Endothelial cell of umbilical vein (primary cell): ENCODE results near the gene SPTBN4. TPM values are rescaled to one million over a fixed set of nuclear protein-coding genes. Genes with fewer than 3 reads are reported as not detected.

Source experiments
- BruUV-seq: library from RNA; stranded (reverse); fragments of 400-500 nt; replicated peaks from 2 replicates; lab custom pipeline; 2021; lab: Mats Ljungman, UMichigan
- CTCF ChIA-PET: fragments of 300-600, 350-600 bp; sonication (Branson Sonifier 250); formaldehyde crosslinking; loops from one replicate; lab custom pipeline; 2021; ENCODE audit warnings: antibody characterized with exemption, inconsistent platforms; lab: Charles Lee
- POLR2A ChIA-PET: fragments of 300-600, 350-600 bp; sonication (Branson Sonifier 250); formaldehyde crosslinking; loops from one replicate; lab custom pipeline; 2021; ENCODE audit warnings: antibody characterized with exemption, inconsistent platforms; lab: Charles Lee
- DNase-seq: peaks from one replicate; pipeline ENCODE4 v3.0.0-alpha.2; 2011; ENCODE audit warnings: low read depth, low spot score
- FAIRE-seq: peaks from 2 replicates; lab custom pipeline; 2011; peaks lifted over from hg19 to GRCh38; lab: Jason Lieb, UNC
- H2AFZ ChIP-seq: 2 replicates; pipeline ENCODE4 v1.6.0; 2012; ENCODE audit warnings: low read depth, low read length, control low read depth, inconsistent platforms
- H3K27ac ChIP-seq: 2 replicates; pipeline ENCODE4 v1.5.1; 2011; ENCODE audit warnings: low read depth, mild to moderate bottlenecking, control low read depth, low read length, moderate library complexity; ENCODE audit not compliant: insufficient read depth
- H3K27me3 ChIP-seq, 2 experiments: 2 replicates each; pipeline versions ENCODE4 v1.6.0 to v1.6.1; 2011; ENCODE audit warnings: low read length in 2 of 2, mixed read lengths in 1 of 2; ENCODE audit not compliant: control insufficient read depth in 2 of 2, insufficient read depth in 2 of 2
- H3K36me3 ChIP-seq, 2 experiments: 2 replicates in 1 of 2; 3 replicates in 1 of 2; pipeline ENCODE4 v1.5.1; 2011; ENCODE audit warnings: low read length in 2 of 2, mild to moderate bottlenecking in 1 of 2, moderate library complexity in 1 of 2; ENCODE audit not compliant: control insufficient read depth in 2 of 2, insufficient read depth in 2 of 2; ENCODE audit errors: extremely low read depth in 1 of 2
- H3K4me1 ChIP-seq: 3 replicates; pipeline ENCODE4 v1.5.1; 2011; ENCODE audit warnings: mild to moderate bottlenecking, low read length; ENCODE audit not compliant: control insufficient read depth, insufficient read depth; ENCODE audit errors: extremely low read depth
- H3K4me2 ChIP-seq: 2 replicates; pipeline ENCODE4 v1.6.1; 2011; ENCODE audit warnings: low read length, control low read depth, mixed read lengths; ENCODE audit not compliant: insufficient read depth
- H3K4me3 ChIP-seq, 3 experiments: fragments of 200-600 bp in 1 of 3; sonication (generic), shearing (Covaris generic) in 1 of 3; replicated peaks in 1 of 3; 2 replicates each; pipeline ENCODE4 v1.5.1; 2011 to 2016; ENCODE audit warnings: control low read depth in 3 of 3, low read length in 3 of 3, mild to moderate bottlenecking in 2 of 3, inconsistent platforms in 1 of 3, low read depth in 1 of 3, moderate library complexity in 1 of 3; ENCODE audit not compliant: insufficient read depth in 1 of 3
- H3K79me2 ChIP-seq: 2 replicates; pipeline ENCODE4 v1.6.0; 2012; ENCODE audit warnings: low read length, inconsistent platforms; ENCODE audit not compliant: control insufficient read depth, insufficient read depth
- H3K9ac ChIP-seq: replicated peaks from 2 replicates; pipeline ENCODE3; 2011; ENCODE audit warnings: low read length, control low read depth; ENCODE audit not compliant: insufficient read depth; ENCODE audit errors: extremely low read depth
- H3K9me1 ChIP-seq: replicated peaks from 3 replicates; pipeline ENCODE4 v1.6.0; 2011; ENCODE audit warnings: mild to moderate bottlenecking, low read length; ENCODE audit not compliant: control insufficient read depth, insufficient read depth; ENCODE audit errors: extremely low read depth
- H3K9me3 ChIP-seq: replicated peaks from 2 replicates; pipeline ENCODE4 v1.5.1; 2012; ENCODE audit warnings: low read length, inconsistent platforms; ENCODE audit not compliant: control insufficient read depth, insufficient read depth
- H4K20me1 ChIP-seq: replicated peaks from 2 replicates; pipeline ENCODE3; 2011; ENCODE audit warnings: mild to moderate bottlenecking, low read length; ENCODE audit not compliant: control insufficient read depth, insufficient read depth; ENCODE audit errors: extremely low read depth
- CTCF ChIP-seq, 2 donors: IDR thresholded peaks; 1 replicate in 1 of 2; 2 replicates in 1 of 2; pipeline ENCODE4 v1.5.1; 2011; ENCODE audit warnings: low read length in 2 of 2, mild to moderate bottlenecking in 2 of 2, moderate library complexity in 2 of 2, control low read depth in 1 of 2, inconsistent platforms in 1 of 2, low read depth in 1 of 2; ENCODE audit not compliant: insufficient read depth in 1 of 2; ENCODE audit errors: extremely low read depth in 1 of 2
- EZH2 ChIP-seq: IDR thresholded peaks from 2 replicates; pipeline ENCODE4 v1.6.1; 2012; ENCODE audit warnings: borderline replicate concordance, low read depth, mild to moderate bottlenecking, moderate library complexity, low read length, inconsistent platforms; ENCODE audit not compliant: severe bottlenecking
- FOS ChIP-seq: IDR thresholded peaks from 2 replicates; pipeline ENCODE4 v1.6.1; 2011; ENCODE audit warnings: mild to moderate bottlenecking, low read length, moderate library complexity, borderline replicate concordance; ENCODE audit not compliant: insufficient read depth
- GATA2 ChIP-seq: IDR thresholded peaks from 2 replicates; pipeline ENCODE4 v1.7.0; 2011; ENCODE audit warnings: low read depth, mild to moderate bottlenecking, moderate library complexity, mixed read lengths, low read length; ENCODE audit not compliant: insufficient read length, insufficient read depth
- JUN ChIP-seq: IDR thresholded peaks from 2 replicates; pipeline ENCODE4 v1.6.1; 2011; ENCODE audit warnings: borderline replicate concordance, low read depth; ENCODE audit not compliant: insufficient read length, insufficient read depth
- MAX ChIP-seq: IDR thresholded peaks from 2 replicates; pipeline ENCODE4 v1.6.1; 2011; ENCODE audit not compliant: insufficient read depth, insufficient read length
- MYC ChIP-seq: IDR thresholded peaks from one replicate; pipeline ENCODE4 v1.6.1; 2011; ENCODE audit warnings: mild to moderate bottlenecking, low read depth, low read length
- POLR2A ChIP-seq: IDR thresholded peaks from 2 replicates; pipeline ENCODE4 v1.6.1; 2012; ENCODE audit warnings: low read depth, mild to moderate bottlenecking, control low read depth, low read length
- POLR2AphosphoS5 ChIP-seq: IDR thresholded peaks from 2 replicates; pipeline ENCODE4 v1.6.1; 2012; ENCODE audit warnings: low read depth, mild to moderate bottlenecking, control low read depth, low read length, moderate library complexity; ENCODE audit not compliant: insufficient read depth
- dilution Hi-C: fragments of 300-500 bp; cut with MboI; formaldehyde crosslinking; loops from one replicate; pipeline ENCODE4 v1.15.0; 2019; ENCODE audit warnings: low sequenced_read_pairs; ENCODE audit not compliant: extremely low pct_ligation_motif_present
- intact Hi-C: fragments of 100-400 bp; cut with micrococcal nuclease; formaldehyde crosslinking; loops from one replicate; pipeline ENCODE4 v1.10.0; 2022
- polyA plus RNA-seq, 4 experiments: library from polyadenylated mRNA; depleted of rRNA in 3 of 4; stranded (reverse) in 3 of 4; unstranded in 1 of 4; fragments of >200 nt; gene quantifications; 2 replicates each; pipeline versions ENCODE4 v1.2.1 to v1.2.3, GENCODE V29; 2011 to 2012; ENCODE audit warnings: missing spikeins in 1 of 4
- total RNA-seq: library from RNA; stranded (reverse); gene quantifications from 2 replicates; pipeline ENCODE4 v1.2.3, GENCODE V29; 2021

Gene SPTBN4
- total and polyA plus RNA-seq, 2 donors (not counting 3 experiments of a cell fraction or from before 2014, with no cell fraction given), result 0.33 TPM; not detected in 1

- Histone ChIP-seq H3K9me1 (no peaks in the 10 kb centered on the region), H3K4me1 (no peaks in the 10 kb centered on the region), H3K4me3 (no peak overlapping the region), H3K36me3 (no peaks in the 10 kb centered on the region), H3K79me2 (no peaks in the 10 kb centered on the region), H3K27ac (no peak overlapping the region), H4K20me1 (no peaks in the 10 kb centered on the region), H3K9ac (no peak overlapping the region), H3K9me3 (no peaks in the 10 kb centered on the region), H2AFZ (no peak overlapping the region), H3K27me3 (peaks cover 16 to 18% of the 10 kb centered on the region in 2 experiments), H3K4me2 (no peak overlapping the region)
- intact Hi-C loops (no loop called here), dilution Hi-C loops (no loop called here)
- DNase-seq (no peak), FAIRE-seq (no peak)
- CTCF ChIA-PET, result no interaction called here
- TF ChIP-seq EZH2 (no peak), POLR2A (no peak), FOS (no peak), GATA2 (no peak), CTCF (IDR thresholded peaks at IDR 0.05; ENCODE audit: extremely low read depth in 1 of 2, insufficient read depth in 1 of 2, low read depth in 1 of 2, low read length in 2 of 2) (no peak), POLR2AphosphoS5 (no peak), MYC (no peak), JUN (no peak), MAX (no peak)
- no TSS peak for BruUV-seq
- POLR2A ChIA-PET, result no interaction called here
These were observed 42.0 kb downstream of the SPTBN4 start for GRCh38 chr19:40508739-40509260.
